Sigmoid colon (tissue), 4 donors: Measurements from ENCODE around the gene MX2.

Experiments
- CTCF ChIP-seq, 4 experiments: fragments of 450-650 bp in 3 of 4; fragments of 200-600 bp in 1 of 4; IDR thresholded peaks; one replicate each; pipeline ENCODE4 v1.5.1; 2016 to 2019; ENCODE audit warnings: antibody characterized with exemption in 4 of 4, mild to moderate bottlenecking in 3 of 4, moderate library complexity in 2 of 4
- EP300 ChIP-seq, 4 donors: sonication (generic); formaldehyde crosslinking; IDR thresholded peaks; one replicate each; pipeline ENCODE4 v1.6.1; 2017; ENCODE audit warnings: antibody characterized with exemption in 4 of 4
- POLR2AphosphoS5 ChIP-seq, 4 donors: sonication (generic); formaldehyde crosslinking; IDR thresholded peaks; one replicate each; pipeline ENCODE4 v1.6.1; 2017; ENCODE audit warnings: antibody characterized with exemption in 4 of 4

- no peak for TF ChIP-seq CTCF (IDR thresholded peaks at IDR 0.05)
- no peak for TF ChIP-seq EP300 (IDR thresholded peaks at IDR 0.05)
- TF ChIP-seq POLR2AphosphoS5 (IDR thresholded peaks at IDR 0.05), result no peak
These were observed 81.7 kb downstream of the MX2 start for GRCh38 chr21:41443562-41443961.
